K562 (cell line): Measurements from ENCODE around the gene GLOD4. TPM values are rescaled to one million over a fixed set of nuclear protein-coding genes. Genes with fewer than 3 reads are reported as not detected.

Experiments used
- ATAC-seq: fragments of 200-7000 bp; cut with Tn5 transposase; 3 replicates; pipeline ENCODE4 v1.9.1; 2020; ENCODE audit warnings: moderate library complexity
- BruUV-seq: library from RNA; stranded (reverse); fragments of 400-500 nt; replicated peaks from 2 replicates; lab custom pipeline; 2021; lab: Mats Ljungman, UMichigan
- CTCF ChIA-PET: fragments of 300-600 bp; formaldehyde crosslinking; extraction: SDS; loops from one replicate; lab custom pipeline; 2021; ENCODE audit warnings: low intra/inter-chr PET ratio; lab: Yijun Ruan, JAX
- POLR2A ChIA-PET: fragments of 300-600, 350-650 bp; sonication (Branson Sonifier 250); formaldehyde crosslinking; extraction: SDS; loops from one replicate; lab custom pipeline; 2021; ENCODE audit warnings: antibody characterized with exemption, inconsistent platforms; lab: Yijun Ruan, JAX
- DNase-seq, 4 experiments: peaks; one replicate each; pipeline versions ENCODE4 v3.0.0 to v3.0.0-alpha.2; 2011 to 2018; ENCODE audit warnings: low spot score in 3 of 4, mixed read lengths in 3 of 4; ENCODE audit errors: extremely low read depth in 1 of 4
- FAIRE-seq: peaks from 2 replicates; lab custom pipeline; 2011; peaks lifted over from hg19 to GRCh38; lab: Jason Lieb, UNC
- H2AFZ ChIP-seq: 2 replicates; pipeline ENCODE4 v1.6.0; 2011; ENCODE audit warnings: low read depth, low read length, control low read depth, inconsistent platforms
- H3K27ac ChIP-seq: fragments of 200-600 bp; 3 replicates; pipeline ENCODE4 v1.8.0; 2011; ENCODE audit warnings: low read depth, mild to moderate bottlenecking, control low read depth, inconsistent platforms, low read length, moderate library complexity, mixed read lengths; ENCODE audit errors: extremely low read depth
- H3K27me3 ChIP-seq, 2 experiments: fragments of 300-600 bp in 1 of 2; 2 replicates in 1 of 2; 3 replicates in 1 of 2; pipeline versions ENCODE4 v1.6.0 to v1.8.0; 2011; ENCODE audit warnings: inconsistent platforms in 2 of 2, low read length in 2 of 2, mild to moderate bottlenecking in 1 of 2, mixed read lengths in 1 of 2, moderate library complexity in 1 of 2; ENCODE audit not compliant: control insufficient read depth in 2 of 2, insufficient read depth in 2 of 2
- H3K36me3 ChIP-seq: fragments of 300-600 bp; 3 replicates; pipeline ENCODE4 v1.8.0; 2011; ENCODE audit warnings: mild to moderate bottlenecking, low read length, inconsistent platforms; ENCODE audit not compliant: control insufficient read depth, insufficient read depth
- H3K4me1 ChIP-seq, 2 experiments: fragments of 200-600 bp in 1 of 2; replicated peaks in 1 of 2; 2 replicates in 1 of 2; 3 replicates in 1 of 2; pipeline versions ENCODE4 v1.5.1 to v1.8.0; 2011; ENCODE audit warnings: inconsistent platforms in 2 of 2, low read length in 2 of 2, mild to moderate bottlenecking in 1 of 2, mixed read lengths in 1 of 2, moderate library complexity in 1 of 2; ENCODE audit not compliant: control insufficient read depth in 2 of 2, insufficient read depth in 2 of 2
- H3K4me2 ChIP-seq: 2 replicates; pipeline ENCODE4 v1.6.1; 2011; ENCODE audit warnings: low read length, control low read depth, inconsistent platforms, mixed read lengths; ENCODE audit not compliant: insufficient read depth
- H3K4me3 ChIP-seq: fragments of 200-600 bp; sonication (generic), shearing (Covaris generic); 2 replicates; pipeline ENCODE4 v1.5.1; 2016; ENCODE audit warnings: control low read depth, inconsistent platforms
- H3K79me2 ChIP-seq: fragments of 200-600 bp; 3 replicates; pipeline ENCODE4 v1.8.0; 2011; ENCODE audit warnings: low read length, inconsistent platforms; ENCODE audit not compliant: control insufficient read depth, insufficient read depth
- H3K9ac ChIP-seq, 2 experiments: 2 replicates each; pipeline versions ENCODE4 v1.6.0 to v1.6.1; 2011; ENCODE audit warnings: low read depth in 2 of 2, low read length in 2 of 2, control low read depth in 1 of 2, inconsistent platforms in 1 of 2, mild to moderate bottlenecking in 1 of 2, mixed read lengths in 1 of 2; ENCODE audit not compliant: insufficient read depth in 1 of 2
- H3K9me1 ChIP-seq: one replicate; pipeline ENCODE4 v1.6.0; 2011; ENCODE audit warnings: inconsistent platforms, mild to moderate bottlenecking, low read length, moderate library complexity; ENCODE audit not compliant: control insufficient read depth, insufficient read depth
- H3K9me3 ChIP-seq: replicated peaks from 2 replicates; pipeline ENCODE4 v1.5.1; 2011; ENCODE audit warnings: low read depth, low read length, inconsistent platforms; ENCODE audit not compliant: control insufficient read depth, insufficient read depth
- H4K20me1 ChIP-seq: replicated peaks from 2 replicates; pipeline ENCODE4 v1.6.1; 2011; ENCODE audit warnings: low read length, inconsistent platforms, mixed read lengths; ENCODE audit not compliant: control insufficient read depth, insufficient read depth
- AFF1 ChIP-seq, 2 experiments: fragments of 450-650 bp; IDR thresholded peaks; 2 replicates each; pipeline ENCODE4 v1.6.1; 2018; ENCODE audit warnings: mild to moderate bottlenecking in 2 of 2, low read depth in 1 of 2; ENCODE audit not compliant: partially characterized antibody in 2 of 2
- ARNT ChIP-seq, 2 experiments: fragments of 450-650 bp; IDR thresholded peaks; 2 replicates each; pipeline ENCODE4 v1.6.1; 2016; ENCODE audit warnings: mild to moderate bottlenecking in 1 of 2
- CBFA2T3 ChIP-seq: fragments of 450-650 bp; IDR thresholded peaks from 2 replicates; pipeline ENCODE4 v1.6.1; 2017
- CHAMP1 ChIP-seq: fragments of 450-650 bp; IDR thresholded peaks from 2 replicates; pipeline ENCODE4 v1.6.1; 2016; ENCODE audit warnings: mild to moderate bottlenecking
- EGR1 ChIP-seq: fragments of 450-650 bp; conservative IDR thresholded peaks from 2 replicates; pipeline ENCODE4 v1.6.1; 2017; ENCODE audit warnings: mild to moderate bottlenecking
- EHMT2 ChIP-seq: fragments of 450-650 bp; IDR thresholded peaks from 2 replicates; pipeline ENCODE4 v1.6.1; 2018; ENCODE audit warnings: antibody characterized with exemption
- HLTF ChIP-seq: fragments of 450-650 bp; IDR thresholded peaks from 2 replicates; pipeline ENCODE4 v1.6.1; 2016
- MTA3 ChIP-seq: fragments of 450-650 bp; formaldehyde crosslinking; IDR thresholded peaks from 2 replicates; pipeline ENCODE4 v1.6.1; 2017; ENCODE audit warnings: mild to moderate bottlenecking, borderline replicate concordance
- NFYB ChIP-seq: IDR thresholded peaks from 2 replicates; pipeline ENCODE4 v1.6.1; 2011; ENCODE audit warnings: mild to moderate bottlenecking, moderate library complexity; ENCODE audit not compliant: insufficient read length; ENCODE audit errors: extremely low read depth
- RBM34 ChIP-seq: fragments of 200-400 bp; formaldehyde crosslinking; IDR thresholded peaks from 2 replicates; pipeline ENCODE4 v1.6.1; 2018; ENCODE audit warnings: low read length, borderline replicate concordance; ENCODE audit not compliant: insufficient read depth
- WGBS: fragments of 100-300 bp; shearing (Covaris generic); methylation state at CpG from one replicate; pipeline ENCODE4 v1.1.6; 2016; ENCODE audit warnings: low coverage, mixed read lengths; ENCODE audit not compliant: insufficient coverage; ENCODE audit errors: missing lambda C conversion rate; 5-methylcytosine and 5-hydroxymethylcytosine counted together
- in situ Hi-C: fragments of 300-500 bp; cut with MboI; formaldehyde crosslinking; loops from 4 replicates; pipeline ENCODE4 v1.15.0; 2018; ENCODE audit warnings: inconsistent platforms, mixed read lengths
- intact Hi-C: fragments of 100-400 bp; cut with micrococcal nuclease; formaldehyde crosslinking; loops from 2 replicates; pipeline ENCODE4 v1.14.2; 2022
- polyA plus RNA-seq, 8 experiments: library from polyadenylated mRNA; depleted of rRNA in 4 of 8; stranded (reverse) in 5 of 8; unstranded in 3 of 8; fragments of >200 nt; fragmentation: Nextera tagmentation in 2 of 8; fragmentation: Illumina TruSeq in 1 of 8; extraction: Ambion mirVana in 2 of 8; extraction: Trizol in 1 of 8; gene quantifications; 2 replicates each; pipeline versions ENCODE4 v1.2.1 to v1.2.3, GENCODE V29; 2011 to 2014; ENCODE audit warnings: inconsistent platforms in 1 of 8, missing spikeins in 1 of 8
- total RNA-seq, 7 experiments: library from RNA; depleted of rRNA in 6 of 7; stranded (reverse); fragments of >200 nt in 6 of 7; fragmentation: Illumina TruSeq in 2 of 7; extraction: Trizol in 2 of 7; gene quantifications; 2 replicates each; pipeline versions ENCODE4 v1.2.1 to v1.2.3, GENCODE V29; 2011 to 2021; ENCODE audit warnings: low replicate concordance in 1 of 7

GLOD4 gene
- total and polyA plus RNA-seq, 9 of the 15 experiments (the other 6 are each of a cell fraction or from before 2014, with no cell fraction given) = 52.0 to 109 (median 64.9) TPM

GRCh38 chr17:826778-827177, 44.7 kb upstream of the GLOD4 start:
- Histone ChIP-seq H3K4me2 (no peak overlapping the region), H3K9me3 (no peaks in the 10 kb centered on the region), H3K4me3 (no peak overlapping the region), H3K27ac (no peak overlapping the region), H3K27me3 (peaks cover 20 to 55% of the 10 kb centered on the region in 2 experiments), H2AFZ (no peak overlapping the region), H3K9ac (no peak overlapping the region), H3K9me1 (no peaks in the 10 kb centered on the region), H4K20me1 (no peaks in the 10 kb centered on the region), H3K36me3 (no peaks in the 10 kb centered on the region), H3K4me1 (no peaks in the 10 kb centered on the region), H3K79me2 (no peaks in the 10 kb centered on the region)
- peak; percentile 26; the same call in 1 of the 2 replicates for TF ChIP-seq EGR1
- no peak for TF ChIP-seq EHMT2
- ChIA-PET CTCF (no interaction called here), POLR2A (no interaction called here)
- no peak for FAIRE-seq
- in situ Hi-C loops = no loop called here
- 16% methylated on average over 17 of the region's 21 CpGs for WGBS
- DNase-seq = no peak
- no peak for ATAC-seq
- no TSS peak for BruUV-seq
- intact Hi-C loops = no loop called here

GRCh38 chr17:825216-825615, 43.1 kb upstream of the GLOD4 start:
- Histone ChIP-seq H3K27ac (no peak overlapping the region), H3K4me2 (no peak overlapping the region), H4K20me1 (no peaks in the 10 kb centered on the region), H3K4me3 (no peak overlapping the region), H3K9ac (no peak overlapping the region), H3K79me2 (no peaks in the 10 kb centered on the region), H3K9me1 (no peaks in the 10 kb centered on the region), H3K36me3 (no peaks in the 10 kb centered on the region), H2AFZ (no peak overlapping the region), H3K4me1 (no peaks in the 10 kb centered on the region), H3K27me3 (peaks cover 20 to 53% of the 10 kb centered on the region in 2 experiments), H3K9me3 (no peaks in the 10 kb centered on the region)
- ATAC-seq = no peak
- intact Hi-C loops = no loop called here
- ChIA-PET CTCF (interaction anchor here (0.6 kb wide), 1 partner anchor 30 kb away, joined by 3 read pairs; no protein-coding TSS in a partner anchor), POLR2A (interaction anchor here (0.6 kb wide), 1 partner anchor 27 kb away, joined by 3 read pairs; no protein-coding TSS in a partner anchor)
- in situ Hi-C loops = no loop called here
- no peak for FAIRE-seq
- BruUV-seq = no TSS peak
- no peak for DNase-seq
- WGBS = 0% methylated on average over 3 of the region's 17 CpGs
- TF ChIP-seq MTA3 (no peak), HLTF (no peak), AFF1 (IDR thresholded peaks at IDR 0.05; ENCODE audit: low read depth in 1 of 2, partially characterized antibody in 2 of 2) (no peak), ARNT (IDR thresholded peaks at IDR 0.05) (no peak), CHAMP1 (no peak), RBM34 (no peak), NFYB (no peak), CBFA2T3 (no peak)
